Measurements from ENCODE around the gene CMTM5.

The CMTM5 gene

DNA sequence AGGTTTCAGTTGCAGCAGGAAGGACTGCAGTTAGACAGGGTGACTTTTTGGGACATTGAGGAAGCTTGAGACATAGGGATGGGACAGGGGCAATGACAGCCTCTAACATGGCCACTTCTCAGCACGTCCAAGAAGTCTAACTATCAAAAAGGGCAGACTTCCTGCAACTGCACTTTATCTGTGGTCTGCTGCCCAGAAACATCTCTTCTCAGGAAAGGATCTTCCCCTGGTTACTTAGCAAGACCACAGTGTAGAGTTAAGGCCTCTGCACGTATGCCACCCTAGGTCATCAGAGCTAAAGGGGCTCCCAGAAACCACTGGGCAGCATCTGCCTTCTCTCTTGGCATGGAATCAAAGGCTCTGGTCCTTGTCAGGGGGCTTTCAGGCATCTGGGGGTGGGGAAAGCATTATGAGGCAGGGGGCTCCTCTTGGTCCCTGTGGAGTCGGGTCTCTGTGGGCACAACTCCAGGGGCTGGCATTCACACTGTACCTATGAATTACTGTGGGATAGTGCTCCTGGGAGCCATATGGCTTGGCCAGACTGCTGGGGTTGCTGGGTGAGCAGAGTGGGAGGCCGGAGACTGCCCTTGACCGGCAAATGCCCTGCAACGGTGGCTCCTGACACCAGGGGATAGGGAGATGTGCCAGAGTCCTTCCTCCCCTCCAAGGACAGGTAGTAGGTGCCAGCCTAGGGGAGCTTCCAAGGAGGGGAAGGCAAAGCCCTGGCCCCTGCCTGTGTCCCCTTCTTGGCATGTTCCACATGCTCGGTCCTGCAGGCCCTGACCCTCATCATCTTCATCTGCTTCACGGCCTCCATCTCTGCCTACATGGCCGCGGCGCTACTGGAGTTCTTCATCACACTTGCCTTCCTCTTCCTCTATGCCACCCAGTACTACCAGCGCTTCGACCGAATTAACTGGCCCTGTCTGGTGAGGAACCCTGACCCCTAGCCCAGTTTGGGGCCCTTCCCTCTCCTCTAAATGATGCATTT lies 1.0 kb downstream of the CMTM5 start:
- Histone ChIP-seq H2AFZ (ENCODE audit: low read depth, low read length) (no peak overlapping the region), H3K9me3 (ENCODE audit: low read length) (no peaks in the 10 kb centered on the region), H3K27me3 (ENCODE audit: insufficient read depth, low read length) (peaks cover 32% of the 10 kb centered on the region)

DNA sequence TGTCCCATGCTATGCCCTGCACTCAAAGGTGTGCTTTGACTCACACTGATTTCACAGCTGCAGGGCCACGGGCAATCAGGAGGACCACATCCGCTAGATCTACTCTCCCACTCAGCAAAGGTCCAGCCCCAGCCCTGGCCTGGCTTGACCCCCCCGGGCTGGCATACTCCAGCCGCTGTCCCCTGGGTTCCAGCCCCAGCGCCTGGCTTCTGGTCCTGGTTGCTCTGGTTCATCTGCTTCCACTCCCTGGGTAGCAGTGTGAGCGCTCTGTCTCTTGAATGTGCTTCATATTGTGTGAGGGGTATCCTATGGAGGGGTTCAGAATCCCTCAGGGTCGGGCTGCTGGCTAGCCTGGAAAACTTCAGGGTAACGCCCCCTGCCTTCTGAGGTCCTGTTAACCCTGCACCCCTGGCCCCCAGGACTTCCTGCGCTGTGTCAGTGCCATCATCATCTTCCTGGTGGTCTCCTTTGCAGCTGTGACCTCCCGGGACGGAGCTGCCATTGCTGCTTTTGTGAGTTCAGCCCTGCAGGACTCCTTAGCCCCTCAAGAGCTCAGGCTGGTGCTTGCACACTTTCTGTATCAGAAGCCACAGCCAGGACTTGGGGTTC lies 1.9 kb downstream of the CMTM5 start:
- H3K4me3 ChIP-seq (ENCODE audit: low read length), result no peak overlapping the region
- H3K9me3 ChIP-seq (ENCODE audit: low read length), result no peaks in the 10 kb centered on the region
- no peaks in the 10 kb centered on the region for H3K4me1 ChIP-seq (ENCODE audit: insufficient read depth, low read length)
- H3K27me3 ChIP-seq (ENCODE audit: insufficient read depth, low read length), result peaks cover 32% of the 10 kb centered on the region
- no peak overlapping the region for H2AFZ ChIP-seq (ENCODE audit: low read depth, low read length)
- H3K36me3 ChIP-seq (ENCODE audit: insufficient read depth, low read length), result no peaks in the 10 kb centered on the region

More for the DNA sequence above, 1.0 kb downstream of the CMTM5 start:
- Histone ChIP-seq H3K36me3 (ENCODE audit: insufficient read depth, low read length) (no peaks in the 10 kb centered on the region), H3K4me3 (ENCODE audit: low read length) (no peak overlapping the region), H3K4me1 (ENCODE audit: insufficient read depth, low read length) (no peaks in the 10 kb centered on the region)

DNA sequence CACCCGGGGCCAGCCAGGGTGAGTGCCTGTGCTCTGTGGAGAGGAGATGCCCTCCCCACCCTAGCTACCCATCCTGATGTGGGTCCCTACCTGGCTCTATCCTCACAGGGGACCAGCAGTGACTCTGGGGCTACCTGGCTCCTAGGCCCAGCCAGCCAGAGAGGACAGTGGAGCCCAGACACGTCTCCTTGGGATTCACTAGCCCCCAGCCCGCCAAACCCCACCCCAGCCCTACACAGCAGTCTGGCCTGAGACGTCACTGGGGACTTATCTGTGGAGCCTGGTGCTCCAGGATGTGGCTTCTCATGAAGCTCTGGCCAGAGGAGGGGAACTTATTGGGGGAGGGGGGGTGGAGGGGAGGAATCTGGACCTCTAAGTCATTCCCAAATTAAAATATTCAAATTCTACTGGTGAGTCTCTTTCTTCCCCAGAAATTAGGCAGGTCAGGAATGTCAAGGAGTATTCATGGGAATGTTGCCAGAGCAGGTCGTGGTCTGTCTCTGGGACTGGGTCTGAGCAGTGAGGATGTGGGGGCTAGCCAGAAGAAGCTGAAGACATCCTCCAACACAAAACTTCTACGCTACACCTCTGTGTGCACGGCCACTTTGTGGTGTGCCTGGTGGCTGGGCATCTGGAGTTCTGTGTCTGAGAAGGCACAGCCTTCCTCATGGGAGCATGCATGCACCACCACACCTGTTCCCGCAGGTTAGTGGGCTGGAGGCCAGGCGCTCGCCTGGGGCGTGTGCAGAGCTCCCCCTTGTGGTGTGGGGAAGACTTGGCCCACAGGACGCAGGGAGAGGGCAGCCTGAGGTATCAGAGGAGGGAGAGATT lies 2.7 kb downstream of the CMTM5 start:
- Histone ChIP-seq H3K4me3 (ENCODE audit: low read length) (no peak overlapping the region), H3K27me3 (ENCODE audit: insufficient read depth, low read length) (peaks cover 32% of the 10 kb centered on the region)

DNA sequence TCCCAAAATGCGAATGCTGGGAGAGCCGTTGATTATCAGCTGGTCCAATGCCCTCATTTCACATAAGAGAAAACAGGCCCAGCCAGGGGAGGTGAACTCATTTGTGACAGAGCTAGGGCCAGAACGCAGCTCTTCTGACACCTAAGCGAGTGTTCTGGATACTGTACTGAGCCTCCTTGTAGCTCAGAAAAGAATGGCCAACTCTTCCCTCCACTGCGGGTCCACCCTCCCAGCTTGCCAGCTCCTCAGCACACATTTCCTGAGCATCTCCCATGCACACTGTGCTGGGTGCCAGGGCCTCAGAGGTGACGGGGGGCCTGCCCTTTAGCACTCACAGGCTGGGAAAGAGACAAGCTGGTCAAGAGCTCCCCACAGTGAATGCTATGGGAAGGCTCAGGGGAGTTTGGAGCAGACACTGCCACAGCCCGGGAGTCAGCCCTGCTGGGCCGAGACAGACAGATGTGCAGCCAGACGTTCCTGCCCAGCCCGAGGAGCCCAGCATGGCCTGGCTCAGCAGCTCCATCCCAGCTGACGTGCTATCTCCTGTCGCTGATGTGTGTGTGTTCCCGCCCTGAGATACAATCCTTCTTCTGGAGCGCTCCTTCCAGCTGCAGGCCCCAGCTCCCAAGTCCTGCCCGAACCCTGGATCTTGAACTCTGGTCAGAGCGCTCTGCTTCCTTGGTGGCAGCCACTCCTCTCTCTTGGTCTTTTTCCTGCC lies 3.5 kb downstream of the CMTM5 start:
- Histone ChIP-seq H3K36me3 (ENCODE audit: insufficient read depth, low read length) (no peaks in the 10 kb centered on the region), H3K9me3 (ENCODE audit: low read length) (no peaks in the 10 kb centered on the region), H3K4me1 (ENCODE audit: insufficient read depth, low read length) (no peaks in the 10 kb centered on the region), H3K4me3 (ENCODE audit: low read length) (no peak overlapping the region), H2AFZ (ENCODE audit: low read depth, low read length) (no peak overlapping the region), H3K27me3 (ENCODE audit: insufficient read depth, low read length) (peaks cover 31% of the 10 kb centered on the region)

More for the DNA sequence above, 2.7 kb downstream of the CMTM5 start:
- Histone ChIP-seq H3K4me1 (ENCODE audit: insufficient read depth, low read length) (no peaks in the 10 kb centered on the region), H3K9me3 (ENCODE audit: low read length) (no peaks in the 10 kb centered on the region), H2AFZ (ENCODE audit: low read depth, low read length) (no peak overlapping the region), H3K36me3 (ENCODE audit: insufficient read depth, low read length) (no peaks in the 10 kb centered on the region)

DNA sequence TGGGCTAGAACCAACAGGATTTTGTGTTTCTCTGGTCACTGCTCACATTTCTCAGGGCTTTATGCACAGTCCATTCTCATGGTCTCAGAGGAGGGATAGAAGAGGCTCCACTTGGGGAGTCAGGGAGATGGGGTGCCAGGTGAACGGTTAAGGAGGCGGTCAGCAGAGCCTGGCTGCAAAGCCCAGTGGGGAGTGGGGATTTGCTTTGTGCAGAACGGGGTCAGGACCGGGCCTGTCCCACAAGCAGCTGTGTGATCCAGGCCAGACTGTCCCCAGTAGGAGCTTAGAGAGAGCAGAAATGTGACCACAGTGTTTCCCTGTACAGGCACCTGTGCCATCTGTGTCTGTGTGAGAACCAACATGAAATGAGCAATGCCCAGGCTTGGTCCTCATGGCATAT lies 4.1 kb downstream of the CMTM5 start:
- no peak overlapping the region for H2AFZ ChIP-seq (ENCODE audit: low read depth, low read length)
- H3K4me3 ChIP-seq (ENCODE audit: low read length), result no peak overlapping the region
- H3K4me1 ChIP-seq (ENCODE audit: insufficient read depth, low read length), result no peaks in the 10 kb centered on the region
- H3K27me3 ChIP-seq (ENCODE audit: insufficient read depth, low read length), result peaks cover 29% of the 10 kb centered on the region
- no peaks in the 10 kb centered on the region for H3K36me3 ChIP-seq (ENCODE audit: insufficient read depth, low read length)
- no peaks in the 10 kb centered on the region for H3K9me3 ChIP-seq (ENCODE audit: low read length)

DNA sequence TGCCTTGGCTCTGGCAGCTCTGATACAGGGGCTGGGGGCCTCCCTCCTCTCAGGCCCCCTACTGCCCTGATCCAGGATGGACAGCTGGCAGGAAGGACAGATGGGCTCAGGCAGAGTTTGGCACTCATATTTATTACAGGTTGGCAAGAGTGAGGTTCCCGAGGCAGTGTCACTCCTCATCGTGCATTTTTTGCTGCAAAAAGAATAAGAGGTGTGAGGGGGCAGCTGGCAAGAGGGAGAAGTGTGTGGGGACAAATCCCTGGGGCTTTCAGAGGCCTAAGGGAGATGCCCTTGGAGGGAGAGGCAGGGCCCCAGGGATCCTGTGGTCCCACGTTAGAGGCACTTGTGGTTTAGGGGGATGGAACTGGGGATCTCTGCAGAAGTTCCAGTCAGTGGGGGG lies 5.0 kb downstream of the CMTM5 start:
- H3K4me1 ChIP-seq (ENCODE audit: insufficient read depth, low read length), result no peaks in the 10 kb centered on the region
- peaks cover 23% of the 10 kb centered on the region for H3K27me3 ChIP-seq (ENCODE audit: insufficient read depth, low read length)
- no peaks in the 10 kb centered on the region for H3K36me3 ChIP-seq (ENCODE audit: insufficient read depth, low read length)
- H3K4me3 ChIP-seq (ENCODE audit: low read length), result no peak overlapping the region
- no peaks in the 10 kb centered on the region for H3K9me3 ChIP-seq (ENCODE audit: low read length)
- no peak overlapping the region for H2AFZ ChIP-seq (ENCODE audit: low read depth, low read length)

DNA sequence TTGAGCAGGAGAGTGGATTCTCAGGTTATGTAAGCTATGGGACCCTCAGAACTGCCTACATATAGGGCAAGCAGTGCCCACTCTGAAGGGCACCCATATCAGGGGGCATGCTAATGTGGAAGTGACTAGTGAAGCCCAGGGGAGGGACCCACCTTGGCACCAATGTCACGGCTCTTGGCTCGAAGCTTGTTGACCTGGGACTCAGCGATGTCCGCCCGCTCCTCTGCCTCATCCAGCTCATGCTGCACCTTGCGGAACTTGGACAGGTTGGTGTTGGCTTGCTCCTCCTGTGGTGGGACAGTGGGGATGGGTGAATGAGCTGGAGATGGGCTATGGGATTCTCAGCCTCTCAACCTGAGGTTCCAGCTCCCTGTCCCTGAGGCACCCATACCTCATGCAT lies 5.4 kb downstream of the CMTM5 start:
- Histone ChIP-seq H3K27me3 (ENCODE audit: insufficient read depth, low read length) (peaks cover 19% of the 10 kb centered on the region), H2AFZ (ENCODE audit: low read depth, low read length) (no peak overlapping the region), H3K4me1 (ENCODE audit: insufficient read depth, low read length) (no peaks in the 10 kb centered on the region), H3K9me3 (ENCODE audit: low read length) (no peaks in the 10 kb centered on the region), H3K36me3 (ENCODE audit: insufficient read depth, low read length) (no peaks in the 10 kb centered on the region), H3K4me3 (ENCODE audit: low read length) (no peak overlapping the region)

DNA sequence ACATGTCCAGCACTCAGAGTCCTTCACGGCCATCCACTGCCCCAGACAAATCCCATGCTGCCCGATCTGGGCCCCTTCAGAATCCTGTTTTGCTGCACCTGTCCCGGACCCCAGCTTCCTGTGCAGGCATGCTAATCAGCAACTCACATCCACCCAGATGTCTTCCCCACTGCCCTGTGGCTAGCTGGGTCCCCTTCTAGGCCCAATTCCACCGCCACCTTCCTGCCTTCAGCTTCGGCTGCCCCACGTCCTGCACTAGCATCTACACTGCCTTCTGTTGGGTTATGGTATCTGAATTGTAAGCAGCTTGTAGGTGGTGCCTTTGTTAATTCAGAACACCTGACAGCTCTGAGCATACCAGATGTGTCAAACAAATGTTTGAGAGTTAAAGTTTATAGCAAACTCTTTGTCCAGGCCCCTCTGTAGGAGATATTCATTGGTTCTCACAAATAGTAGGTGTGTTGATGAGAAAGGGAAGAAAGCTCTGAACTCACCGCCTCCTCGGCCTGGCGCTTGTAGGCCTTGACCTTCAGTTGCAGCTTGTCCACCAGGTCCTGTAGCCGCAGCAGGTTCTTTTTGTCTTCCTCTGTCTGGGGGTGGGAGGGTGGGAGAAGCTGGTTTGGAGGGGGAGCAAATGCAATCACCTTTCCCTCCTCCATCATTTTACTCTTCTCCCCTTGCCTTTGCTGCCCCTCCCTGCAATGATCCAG lies 6.0 kb downstream of the CMTM5 start:
- Histone ChIP-seq H2AFZ (ENCODE audit: low read depth, low read length) (no peak overlapping the region), H3K4me3 (ENCODE audit: low read length) (no peak overlapping the region), H3K27me3 (ENCODE audit: insufficient read depth, low read length) (peaks cover 13% of the 10 kb centered on the region), H3K9me3 (ENCODE audit: low read length) (no peaks in the 10 kb centered on the region), H3K36me3 (ENCODE audit: insufficient read depth, low read length) (no peaks in the 10 kb centered on the region), H3K4me1 (ENCODE audit: insufficient read depth, low read length) (no peaks in the 10 kb centered on the region)

DNA sequence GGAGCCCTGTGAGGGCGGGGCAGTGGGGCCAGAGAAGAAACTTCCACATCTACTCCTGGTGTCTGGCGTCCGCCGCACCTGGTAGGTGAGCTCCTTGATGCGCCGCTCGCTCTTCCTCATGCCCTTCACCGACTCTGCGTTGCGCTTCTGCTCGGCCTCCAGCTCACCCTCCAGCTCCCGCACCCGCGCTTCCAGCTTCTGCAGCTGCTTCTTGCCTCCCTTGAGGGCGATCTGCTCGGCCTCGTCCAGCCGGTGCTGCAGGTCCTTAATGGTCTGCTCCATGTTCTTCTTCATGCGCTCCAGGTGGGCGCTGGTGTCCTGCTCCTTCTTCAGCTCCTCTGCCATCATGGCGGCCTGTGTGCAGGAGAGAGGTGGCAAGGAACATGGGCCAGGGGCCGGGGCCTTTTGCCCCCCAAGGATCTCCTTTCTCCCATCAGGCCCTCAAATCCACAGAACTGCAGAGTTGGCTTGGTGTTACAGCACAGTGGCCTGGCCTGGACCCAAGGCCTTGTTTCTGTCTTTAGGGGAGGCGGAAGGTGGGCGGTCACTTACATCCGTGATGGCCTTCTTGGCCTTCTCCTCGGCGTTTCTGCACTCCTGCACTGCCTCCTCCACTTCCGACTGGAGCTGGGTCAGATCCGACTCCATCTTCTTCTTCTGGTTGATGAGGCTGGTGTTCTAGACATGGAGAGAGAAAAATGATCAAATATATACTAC lies 7.7 kb downstream of the CMTM5 start:
- Histone ChIP-seq H3K4me3 (ENCODE audit: low read length) (no peak overlapping the region), H3K36me3 (ENCODE audit: insufficient read depth, low read length) (no peaks in the 10 kb centered on the region), H3K9me3 (ENCODE audit: low read length) (no peaks in the 10 kb centered on the region), H3K27me3 (ENCODE audit: insufficient read depth, low read length) (peaks cover 12% of the 10 kb centered on the region), H3K4me1 (ENCODE audit: insufficient read depth, low read length) (no peaks in the 10 kb centered on the region), H2AFZ (ENCODE audit: low read depth, low read length) (no peak overlapping the region)

DNA sequence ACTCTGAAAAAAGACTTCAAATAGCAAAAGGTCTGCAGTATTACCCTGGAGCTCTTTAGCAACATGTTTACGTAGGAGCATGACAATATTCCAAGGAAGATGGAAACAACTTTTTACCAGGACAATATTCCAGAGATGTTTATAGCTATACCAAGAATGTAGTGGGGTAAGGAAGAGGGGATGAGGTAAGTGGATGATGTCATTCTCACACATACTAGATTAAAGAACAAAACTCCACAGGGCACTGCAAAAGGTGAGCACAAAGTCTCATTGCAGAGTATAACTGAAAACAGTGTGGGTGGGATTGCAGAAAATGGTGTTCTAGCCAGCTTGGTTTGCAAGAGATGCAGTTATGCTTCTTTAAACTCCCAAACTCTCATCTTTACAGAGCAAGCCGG lies 8.4 kb downstream of the CMTM5 start:
- Histone ChIP-seq H2AFZ (ENCODE audit: low read depth, low read length) (no peak overlapping the region), H3K9me3 (ENCODE audit: low read length) (no peaks in the 10 kb centered on the region), H3K4me1 (ENCODE audit: insufficient read depth, low read length) (no peaks in the 10 kb centered on the region), H3K27me3 (ENCODE audit: insufficient read depth, low read length) (peaks cover 12% of the 10 kb centered on the region), H3K36me3 (ENCODE audit: insufficient read depth, low read length) (no peaks in the 10 kb centered on the region), H3K4me3 (ENCODE audit: low read length) (no peak overlapping the region)

DNA sequence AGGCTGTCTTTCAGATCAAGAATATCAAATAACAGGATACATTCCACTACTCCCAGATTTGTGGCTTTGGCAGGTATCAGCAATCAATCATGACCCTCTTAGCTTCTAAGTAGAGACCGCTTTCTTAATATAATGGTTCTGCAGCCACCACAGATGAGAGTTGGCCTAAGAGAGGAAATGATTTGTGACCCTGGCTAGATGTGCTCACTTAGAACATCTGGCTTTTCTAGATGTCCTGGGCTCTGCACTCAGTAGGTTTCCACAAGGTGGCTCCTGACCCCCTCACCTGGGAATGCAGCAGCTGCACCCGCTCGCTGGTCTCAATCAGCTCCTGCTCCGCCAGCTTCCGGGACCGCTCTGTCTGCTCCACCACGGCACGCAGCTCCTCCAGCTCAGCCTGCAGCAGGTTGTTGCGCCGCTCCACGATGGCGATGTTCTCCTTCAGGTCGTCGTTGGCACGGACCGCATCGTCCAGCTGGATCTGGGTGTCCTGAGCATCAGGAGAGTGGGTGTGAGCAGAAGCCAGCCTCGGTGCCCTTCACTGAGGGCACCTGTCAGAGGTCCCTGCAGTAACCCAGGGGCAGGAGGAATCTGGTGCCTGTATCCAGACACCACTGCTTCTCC lies 8.9 kb downstream of the CMTM5 start:
- peaks cover 10% of the 10 kb centered on the region for H3K27me3 ChIP-seq (ENCODE audit: insufficient read depth, low read length)

More for the DNA sequence above, 8.9 kb downstream of the CMTM5 start:
- no peaks in the 10 kb centered on the region for H3K36me3 ChIP-seq (ENCODE audit: insufficient read depth, low read length)
- H3K4me3 ChIP-seq (ENCODE audit: low read length), result no peak overlapping the region
- no peaks in the 10 kb centered on the region for H3K9me3 ChIP-seq (ENCODE audit: low read length)
- no peaks in the 10 kb centered on the region for H3K4me1 ChIP-seq (ENCODE audit: insufficient read depth, low read length)
- no peak overlapping the region for H2AFZ ChIP-seq (ENCODE audit: low read depth, low read length)
